Measurements from ENCODE around the gene PDGFRB.

DNA sequence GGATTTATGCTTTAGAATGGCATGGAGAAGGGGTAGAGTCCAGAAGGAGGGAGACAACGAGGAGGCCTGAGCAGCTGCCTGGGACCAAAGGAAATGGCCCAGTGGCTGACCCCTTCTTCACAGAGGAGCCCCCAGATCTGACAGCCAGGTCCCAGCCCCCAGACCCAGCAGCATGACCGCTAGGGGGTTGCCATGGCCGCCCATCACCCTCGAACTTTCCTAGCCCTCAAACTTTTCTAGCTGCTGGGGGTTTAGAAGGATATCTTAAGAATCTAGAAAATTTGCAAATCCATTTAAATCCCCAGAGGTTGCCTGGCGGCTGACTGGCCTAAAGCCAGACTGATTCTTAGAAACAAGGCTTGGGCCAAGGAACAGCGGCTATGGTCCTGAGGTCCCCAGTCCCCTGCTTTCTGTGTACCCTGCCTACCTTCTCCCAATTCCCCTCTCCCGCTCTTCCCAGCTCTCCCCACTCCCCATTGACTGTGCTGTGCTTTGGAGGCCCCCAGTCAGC is 972 bp downstream of the PDGFRB start:
- TF ChIP-seq, protein P1, sequence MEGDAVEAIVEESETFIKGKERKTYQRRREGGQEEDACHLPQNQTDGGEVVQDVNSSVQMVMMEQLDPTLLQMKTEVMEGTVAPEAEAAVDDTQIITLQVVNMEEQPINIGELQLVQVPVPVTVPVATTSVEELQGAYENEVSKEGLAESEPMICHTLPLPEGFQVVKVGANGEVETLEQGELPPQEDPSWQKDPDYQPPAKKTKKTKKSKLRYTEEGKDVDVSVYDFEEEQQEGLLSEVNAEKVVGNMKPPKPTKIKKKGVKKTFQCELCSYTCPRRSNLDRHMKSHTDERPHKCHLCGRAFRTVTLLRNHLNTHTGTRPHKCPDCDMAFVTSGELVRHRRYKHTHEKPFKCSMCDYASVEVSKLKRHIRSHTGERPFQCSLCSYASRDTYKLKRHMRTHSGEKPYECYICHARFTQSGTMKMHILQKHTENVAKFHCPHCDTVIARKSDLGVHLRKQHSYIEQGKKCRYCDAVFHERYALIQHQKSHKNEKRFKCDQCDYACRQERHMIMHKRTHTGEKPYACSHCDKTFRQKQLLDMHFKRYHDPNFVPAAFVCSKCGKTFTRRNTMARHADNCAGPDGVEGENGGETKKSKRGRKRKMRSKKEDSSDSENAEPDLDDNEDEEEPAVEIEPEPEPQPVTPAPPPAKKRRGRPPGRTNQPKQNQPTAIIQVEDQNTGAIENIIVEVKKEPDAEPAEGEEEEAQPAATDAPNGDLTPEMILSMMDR (IDR thresholded peaks at IDR 0.05), result peak in 1 of 5 experiments; percentile 18
- TF ChIP-seq EP300 (IDR thresholded peaks at IDR 0.05) (no peak), POLR2A (IDR thresholded peaks at IDR 0.05) (no peak)
